GM21423 (cell line): ENCODE results near the gene LRRC10.
A peak's percentile ranks its signal among the peaks of the same experiment; 100 is the strongest.

ENCODE experiments used
- ATAC-seq: cut with Tn5 transposase; IDR thresholded peaks from one replicate; pipeline ENCODE4 v1.9.1; 2021; ENCODE audit warnings: mild to moderate bottlenecking, moderate library complexity; ENCODE audit not compliant: unreplicated experiment

Gene LRRC10

GRCh38 chr12:69610729-69611128 lies at the start of gene LRRC10:
Gene LRRC10, minus strand, starts transcription at chr12:69610907. Its CDS starts 69 bp downstream, at chr12:69610838.
- no peak for ATAC-seq

GRCh38 chr12:69660164-69660863 lies 49.6 kb upstream of the LRRC10 start:
- no peak for ATAC-seq

- ATAC-seq, result no peak
Measured at GRCh38 chr12:69658203-69658602, 47.5 kb upstream of the LRRC10 start.

- no peak for ATAC-seq
Measured at GRCh38 chr12:69657376-69658137, 46.9 kb upstream of the LRRC10 start.

- ATAC-seq, result no peak
Measured at GRCh38 chr12:69655616-69656340, 45.1 kb upstream of the LRRC10 start.

- no peak for ATAC-seq
Measured at GRCh38 chr12:69653703-69654102, 43.0 kb upstream of the LRRC10 start.

GRCh38 chr12:69651922-69652321 lies 41.2 kb upstream of the LRRC10 start:
- no peak for ATAC-seq

- no peak for ATAC-seq
Measured at GRCh38 chr12:69649529-69649928, 38.8 kb upstream of the LRRC10 start.

GRCh38 chr12:69648476-69648875 lies 37.8 kb upstream of the LRRC10 start:
- ATAC-seq, result no peak

- no peak for ATAC-seq
Measured at GRCh38 chr12:69647178-69647577, 36.5 kb upstream of the LRRC10 start.

GRCh38 chr12:69645031-69645430 lies 34.3 kb upstream of the LRRC10 start:
- ATAC-seq, result no peak

GRCh38 chr12:69644511-69644910 lies 33.8 kb upstream of the LRRC10 start:
- ATAC-seq, result no peak

- ATAC-seq, result no peak
Measured at GRCh38 chr12:69642531-69642930, 31.8 kb upstream of the LRRC10 start.

- no peak for ATAC-seq
Measured at GRCh38 chr12:69641546-69641945, 30.8 kb upstream of the LRRC10 start.

GRCh38 chr12:69639400-69640016 lies 28.8 kb upstream of the LRRC10 start:
- peak; percentile 80 for ATAC-seq

- ATAC-seq, result no peak
Measured at GRCh38 chr12:69633061-69633460, 22.4 kb upstream of the LRRC10 start.

GRCh38 chr12:69630191-69630590 lies 19.5 kb upstream of the LRRC10 start:
- no peak for ATAC-seq

- ATAC-seq, result no peak
Measured at GRCh38 chr12:69627501-69627900, 16.8 kb upstream of the LRRC10 start.

- no peak for ATAC-seq
Measured at GRCh38 chr12:69623970-69624369, 13.3 kb upstream of the LRRC10 start.

- no peak for ATAC-seq
Measured at GRCh38 chr12:69621551-69621950, 10.8 kb upstream of the LRRC10 start.

GRCh38 chr12:69620921-69621320 lies 10.2 kb upstream of the LRRC10 start:
- no peak for ATAC-seq
